Endothelial cell (in vitro differentiated cells): ENCODE results near the gene SPIC. TPM values are rescaled to one million over a fixed set of nuclear protein-coding genes. Genes with fewer than 3 reads are reported as not detected.
"Not testable (repeated sequence)": the region's sequence is repeated elsewhere in the genome, so short reads cannot be mapped to it uniquely, and the experiment has no call there.

Experiments
- DNase-seq: peaks from one replicate; pipeline ENCODE4 v3.0.0; 2021; ENCODE audit warnings: low spot score
- H3K27ac Mint-ChIP-seq: one replicate; pipeline ENCODE4 v1.8.0; 2021; ENCODE audit warnings: mixed read lengths, inconsistent platforms; ENCODE audit not compliant: unreplicated experiment
- H3K27me3 Mint-ChIP-seq: one replicate; pipeline ENCODE4 v1.8.0; 2021; ENCODE audit warnings: mild to moderate bottlenecking, moderate library complexity, mixed read lengths, inconsistent platforms; ENCODE audit not compliant: unreplicated experiment
- H3K36me3 Mint-ChIP-seq: one replicate; pipeline ENCODE4 v1.8.0; 2021; ENCODE audit warnings: mild to moderate bottlenecking, low read depth, mixed read lengths, inconsistent platforms; ENCODE audit not compliant: unreplicated experiment
- H3K4me1 Mint-ChIP-seq: one replicate; pipeline ENCODE4 v1.8.0; 2021; ENCODE audit warnings: mild to moderate bottlenecking, mixed read lengths, inconsistent platforms; ENCODE audit not compliant: unreplicated experiment
- H3K4me3 Mint-ChIP-seq: one replicate; pipeline ENCODE4 v1.8.0; 2021; ENCODE audit warnings: mild to moderate bottlenecking, mixed read lengths, inconsistent platforms; ENCODE audit not compliant: unreplicated experiment
- H3K9me3 Mint-ChIP-seq: one replicate; pipeline ENCODE4 v1.8.0; 2021; ENCODE audit warnings: mixed read lengths, inconsistent platforms; ENCODE audit not compliant: unreplicated experiment
- total RNA-seq: library from RNA; stranded (reverse); fragmentation: NEBNext Ultra II Directional; extraction: Animal tissue kit (Norgen Biotek cat#: 25700); gene quantifications from one replicate; pipeline ENCODE4 v1.2.1, GENCODE V29; 2021; ENCODE audit not compliant: unreplicated experiment
- TF ChIP-seq, protein P1 (sequence below): fragments of 200-600 bp; sonication (generic); IDR thresholded peaks from one replicate; pipeline ENCODE4 v1.5.0; 2021; ENCODE audit warnings: antibody characterized with exemption; ENCODE audit not compliant: unreplicated experiment

The SPIC gene
- total RNA-seq, 1 donor from 2014 or later = not detected

DNA sequence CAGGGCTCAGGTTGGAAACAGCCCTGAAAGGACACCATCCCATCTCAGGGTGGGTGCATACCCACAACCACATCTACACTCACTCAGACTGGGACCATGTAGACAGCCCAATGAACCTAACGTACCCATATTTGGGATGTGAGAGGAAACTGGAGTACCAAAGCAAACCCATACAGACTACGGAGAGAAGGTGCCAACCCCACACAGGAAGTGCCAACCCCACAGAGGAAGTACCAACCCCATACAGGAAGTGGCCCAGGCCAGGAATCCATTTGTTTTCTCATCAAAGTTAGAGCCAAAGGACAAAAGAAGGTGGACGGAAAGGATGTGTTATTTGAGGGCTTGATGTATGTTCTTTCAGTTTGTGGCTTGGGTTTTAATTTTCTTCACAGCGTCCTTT is 19.5 kb upstream of the SPIC start:
- H3K36me3 Mint-ChIP-seq = no peaks in the 10 kb centered on the region
- H3K4me1 Mint-ChIP-seq = peaks cover 9% of the 10 kb centered on the region
- H3K4me3 Mint-ChIP-seq = no peak overlapping the region
- TF ChIP-seq, protein P1, sequence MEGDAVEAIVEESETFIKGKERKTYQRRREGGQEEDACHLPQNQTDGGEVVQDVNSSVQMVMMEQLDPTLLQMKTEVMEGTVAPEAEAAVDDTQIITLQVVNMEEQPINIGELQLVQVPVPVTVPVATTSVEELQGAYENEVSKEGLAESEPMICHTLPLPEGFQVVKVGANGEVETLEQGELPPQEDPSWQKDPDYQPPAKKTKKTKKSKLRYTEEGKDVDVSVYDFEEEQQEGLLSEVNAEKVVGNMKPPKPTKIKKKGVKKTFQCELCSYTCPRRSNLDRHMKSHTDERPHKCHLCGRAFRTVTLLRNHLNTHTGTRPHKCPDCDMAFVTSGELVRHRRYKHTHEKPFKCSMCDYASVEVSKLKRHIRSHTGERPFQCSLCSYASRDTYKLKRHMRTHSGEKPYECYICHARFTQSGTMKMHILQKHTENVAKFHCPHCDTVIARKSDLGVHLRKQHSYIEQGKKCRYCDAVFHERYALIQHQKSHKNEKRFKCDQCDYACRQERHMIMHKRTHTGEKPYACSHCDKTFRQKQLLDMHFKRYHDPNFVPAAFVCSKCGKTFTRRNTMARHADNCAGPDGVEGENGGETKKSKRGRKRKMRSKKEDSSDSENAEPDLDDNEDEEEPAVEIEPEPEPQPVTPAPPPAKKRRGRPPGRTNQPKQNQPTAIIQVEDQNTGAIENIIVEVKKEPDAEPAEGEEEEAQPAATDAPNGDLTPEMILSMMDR = no peak
- no peak for DNase-seq
- H3K27ac Mint-ChIP-seq = no peak overlapping the region
- no peaks in the 10 kb centered on the region for H3K27me3 Mint-ChIP-seq
- no peaks in the 10 kb centered on the region for H3K9me3 Mint-ChIP-seq

DNA sequence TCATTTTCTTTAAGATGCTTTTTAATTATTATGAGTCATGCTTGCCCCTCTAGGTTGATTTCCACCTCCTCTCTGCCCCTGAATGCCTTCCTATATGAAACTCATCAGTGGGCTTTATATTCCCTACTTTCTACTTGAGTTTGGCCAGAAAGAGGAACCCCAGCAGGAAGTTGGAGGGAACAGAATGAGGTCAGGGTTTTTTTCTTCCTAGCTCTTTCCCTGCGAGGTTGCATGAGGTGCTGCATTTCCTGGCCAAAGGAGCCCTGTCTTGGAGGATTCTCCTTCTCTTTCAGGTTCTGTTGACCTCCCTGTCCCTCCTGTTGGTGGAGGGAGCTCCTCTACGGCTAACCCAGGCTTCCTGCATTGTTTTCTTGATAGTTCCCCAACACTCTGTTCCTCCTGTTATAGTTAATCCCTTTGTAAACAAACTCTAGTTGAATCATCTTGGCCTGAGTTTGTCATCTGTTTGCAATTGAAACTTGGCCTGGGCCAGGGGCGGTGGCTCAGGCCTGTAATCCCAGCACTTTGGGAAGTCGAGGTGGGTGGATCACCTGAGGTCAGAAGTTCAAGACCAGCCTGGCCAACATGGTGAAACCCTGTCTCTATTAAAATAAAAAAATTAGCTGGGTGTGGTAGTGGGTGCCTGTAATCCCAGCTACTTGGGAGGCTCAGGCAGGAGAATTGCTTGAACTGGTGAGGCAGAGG is 15.3 kb upstream of the SPIC start:
- TF ChIP-seq, protein P1 = no peak
- H3K9me3 Mint-ChIP-seq = no peaks in the 10 kb centered on the region
- no peak overlapping the region for H3K4me3 Mint-ChIP-seq
- no peaks in the 10 kb centered on the region for H3K36me3 Mint-ChIP-seq
- DNase-seq = no peak
- H3K4me1 Mint-ChIP-seq = peaks cover 9% of the 10 kb centered on the region
- H3K27me3 Mint-ChIP-seq = peaks cover 2% of the 10 kb centered on the region
- no peak overlapping the region for H3K27ac Mint-ChIP-seq

DNA sequence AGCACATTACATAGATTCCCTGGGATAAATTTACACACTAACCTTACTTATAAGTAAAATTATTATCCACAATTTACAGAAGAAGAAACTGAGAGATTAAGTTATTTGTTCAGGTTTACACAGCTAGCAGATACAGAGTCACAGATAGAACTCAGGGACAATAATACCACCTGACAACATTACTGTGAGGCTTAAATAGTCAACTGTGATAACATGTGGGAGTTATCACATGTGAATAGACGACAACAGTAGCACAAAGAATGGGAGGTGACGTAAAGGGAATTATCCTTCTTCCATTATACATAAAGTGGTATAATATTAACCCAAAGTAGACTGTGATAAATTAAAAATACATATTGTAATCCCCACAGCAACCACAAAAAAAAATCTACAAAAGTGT is 6.2 kb upstream of the SPIC start:
- TF ChIP-seq, protein P1 = no peak
- Mint-ChIP-seq H3K36me3 (no peaks in the 10 kb centered on the region), H3K4me3 (no peak overlapping the region), H3K4me1 (no peaks in the 10 kb centered on the region), H3K27ac (no peak overlapping the region), H3K9me3 (no peaks in the 10 kb centered on the region), H3K27me3 (peaks cover 2% of the 10 kb centered on the region)
- DNase-seq = no peak

DNA sequence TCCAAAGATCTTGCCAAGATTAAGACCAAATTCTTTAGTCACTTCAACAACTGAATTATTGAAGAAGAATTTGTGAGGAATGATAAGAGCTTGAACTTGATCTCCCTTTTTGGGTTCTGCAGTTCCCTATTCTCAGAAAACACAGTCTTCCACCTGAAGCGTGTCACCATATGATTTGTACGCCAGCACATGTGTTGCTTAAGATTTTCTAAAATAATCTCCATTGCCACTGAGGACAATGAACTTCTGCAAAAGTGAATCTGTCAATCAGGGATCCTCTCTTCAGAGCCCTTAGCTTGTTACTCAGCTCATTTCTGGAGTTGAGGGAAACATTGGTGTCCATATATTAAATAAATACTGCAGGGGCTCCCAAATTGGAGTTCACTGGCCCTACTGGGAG is 4.2 kb upstream of the SPIC start:
- H3K36me3 Mint-ChIP-seq = no peaks in the 10 kb centered on the region
- H3K27ac Mint-ChIP-seq = no peak overlapping the region
- no peak overlapping the region for H3K4me3 Mint-ChIP-seq
- no peak for DNase-seq
- H3K4me1 Mint-ChIP-seq = no peaks in the 10 kb centered on the region
- TF ChIP-seq, protein P1 = no peak
- H3K9me3 Mint-ChIP-seq = no peaks in the 10 kb centered on the region
- H3K27me3 Mint-ChIP-seq = no peaks in the 10 kb centered on the region

DNA sequence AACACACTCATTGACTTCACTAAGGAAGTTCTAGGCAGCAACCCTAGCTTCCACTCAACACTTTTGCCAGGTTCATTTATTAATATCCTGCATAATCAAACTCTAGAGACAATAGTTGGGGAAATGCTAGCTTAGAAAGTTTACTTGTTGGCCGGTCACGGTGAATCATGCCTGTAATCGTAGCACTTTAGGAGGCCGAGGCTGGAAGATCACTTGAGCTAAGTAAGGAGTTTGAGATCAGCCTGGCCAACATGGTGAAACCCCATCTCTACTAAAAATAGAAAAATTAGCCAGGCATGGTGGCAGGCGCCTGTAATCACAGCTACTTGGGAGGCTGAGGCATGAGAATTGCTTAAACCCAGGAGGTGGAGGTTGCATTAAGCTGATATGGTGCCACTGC is 3.3 kb upstream of the SPIC start:
- not testable (repeated sequence) for H3K9me3 Mint-ChIP-seq, H3K27ac Mint-ChIP-seq, H3K4me3 Mint-ChIP-seq, H3K27me3 Mint-ChIP-seq, DNase-seq, H3K4me1 Mint-ChIP-seq, H3K36me3 Mint-ChIP-seq
